NCI-H2029 (cell line): ENCODE data around the gene EME1.

Experiments used
- DNase-seq: peaks from one replicate; lab custom pipeline; 2025; lab: John Stamatoyannopoulos, UW

Gene EME1

GRCh38 chr17:50347894-50348291, 25.1 kb upstream of the EME1 start:
- DNase-seq, result no peak

DNA sequence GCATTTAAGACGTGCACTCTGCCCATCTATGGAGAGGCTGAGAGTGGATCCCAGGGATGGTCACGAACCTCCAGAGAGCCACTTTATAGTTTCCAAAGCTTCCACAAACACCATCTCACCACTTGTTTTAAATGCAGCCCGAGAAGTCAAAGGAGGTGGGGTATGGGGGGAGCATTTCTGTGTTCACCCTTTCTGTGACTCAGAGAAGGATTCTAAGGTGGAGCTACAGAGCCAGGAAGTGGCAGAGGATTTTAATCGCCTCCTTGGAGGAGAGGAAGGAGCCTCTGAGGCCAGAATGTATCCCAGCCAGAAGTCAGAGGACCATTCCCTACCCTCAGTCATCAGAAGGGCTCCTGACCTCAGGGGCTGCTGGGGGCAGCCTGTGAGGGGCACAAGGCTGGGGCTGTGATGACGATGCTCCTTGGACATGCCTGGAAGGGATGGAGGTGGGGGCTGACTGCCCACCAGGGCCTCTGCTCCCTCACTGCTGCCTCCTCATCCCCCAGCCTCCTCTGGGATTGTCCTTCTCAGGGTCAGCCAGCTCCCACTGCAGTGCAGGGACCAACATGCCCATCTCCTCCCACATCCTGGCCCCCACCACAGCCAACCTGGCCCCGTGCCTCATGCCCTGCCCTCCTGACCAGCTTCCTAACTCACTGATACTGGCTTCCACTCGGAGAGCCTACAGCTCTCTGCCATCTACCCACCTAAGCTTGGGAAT, 24.3 kb upstream of the EME1 start:
- DNase-seq, result no peak

GRCh38 chr17:50349243-50349600, 23.8 kb upstream of the EME1 start:
- no peak for DNase-seq

- DNase-seq, result no peak
Observed at GRCh38 chr17:50350733-50351132, 22.3 kb upstream of the EME1 start.

- no peak for DNase-seq
Observed at GRCh38 chr17:50352072-50352692, 20.8 kb upstream of the EME1 start.

DNA sequence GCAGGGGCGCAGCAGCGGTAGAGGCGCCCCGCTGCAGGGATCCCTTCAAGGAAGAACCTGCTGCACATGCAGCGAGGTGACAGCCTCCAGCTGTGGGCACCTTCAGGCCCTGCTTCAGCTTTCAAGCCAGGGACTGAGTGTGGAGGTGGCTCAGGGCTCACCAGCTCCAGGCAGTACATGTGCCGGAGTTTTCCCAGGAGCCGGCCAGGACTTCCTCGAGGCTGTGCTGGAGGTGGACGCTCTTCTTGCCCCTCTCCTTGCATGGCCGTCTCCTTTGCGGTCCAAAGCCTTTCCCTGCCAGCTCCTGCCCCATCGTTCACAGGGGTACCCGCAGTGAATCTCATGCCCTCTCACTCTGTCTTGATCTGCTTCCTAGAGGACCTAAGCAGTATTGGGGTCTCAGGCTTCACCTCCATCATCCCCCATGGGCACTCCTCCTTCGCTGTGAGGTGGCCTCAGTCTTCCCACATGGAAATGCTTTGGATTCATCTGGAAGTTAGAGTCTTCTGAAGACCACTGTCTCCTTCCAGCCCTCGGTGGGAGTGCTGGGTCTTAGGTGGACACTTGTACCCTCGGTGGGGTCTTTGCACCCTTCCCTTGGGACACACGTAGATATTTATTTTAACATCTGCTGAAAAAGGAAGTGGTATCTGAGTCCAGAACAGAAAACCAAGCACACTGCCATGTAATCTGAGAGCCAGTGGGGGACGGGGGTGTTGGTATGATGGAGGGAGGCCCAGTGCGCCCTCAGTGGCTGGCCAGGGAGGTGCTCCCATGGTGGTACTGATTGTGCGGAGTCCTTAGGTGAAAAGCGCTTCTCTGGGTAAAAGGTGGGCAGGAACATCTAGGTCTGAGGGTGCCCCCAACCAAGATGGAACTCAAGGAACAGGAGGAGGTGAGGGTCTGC, 20.1 kb upstream of the EME1 start:
- no peak for DNase-seq

DNA sequence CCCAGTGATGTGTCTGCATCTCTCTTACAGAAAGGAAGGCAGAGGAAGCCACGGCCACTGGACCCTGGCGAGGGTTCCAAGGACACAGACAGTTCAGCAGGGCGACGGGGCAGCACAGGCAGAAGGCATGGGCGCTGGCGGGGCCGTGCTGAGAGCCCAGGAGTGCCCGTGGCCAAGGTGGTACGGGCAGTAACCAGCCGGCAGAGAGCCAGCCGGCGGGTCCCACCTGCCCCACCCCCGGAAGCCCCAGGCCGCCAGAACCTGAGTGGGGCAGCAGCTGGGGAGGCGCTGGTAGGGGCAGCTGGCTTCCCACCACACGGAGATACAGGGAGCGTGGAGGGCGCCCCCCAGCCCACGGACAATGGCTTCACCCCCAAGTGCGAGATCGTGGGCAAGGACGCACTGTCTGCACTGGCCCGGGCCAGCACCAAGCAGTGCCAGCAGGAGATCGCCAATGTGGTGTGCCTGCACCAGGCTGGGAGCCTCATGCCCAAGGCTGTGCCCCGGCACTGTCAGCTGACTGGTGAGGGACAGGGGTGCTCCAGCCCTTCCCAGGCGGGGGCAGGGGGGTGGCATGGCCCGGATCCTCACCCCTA, 19.3 kb upstream of the EME1 start:
- no peak for DNase-seq

- no peak for DNase-seq
Observed at GRCh38 chr17:50354198-50354597, 18.8 kb upstream of the EME1 start.

DNA sequence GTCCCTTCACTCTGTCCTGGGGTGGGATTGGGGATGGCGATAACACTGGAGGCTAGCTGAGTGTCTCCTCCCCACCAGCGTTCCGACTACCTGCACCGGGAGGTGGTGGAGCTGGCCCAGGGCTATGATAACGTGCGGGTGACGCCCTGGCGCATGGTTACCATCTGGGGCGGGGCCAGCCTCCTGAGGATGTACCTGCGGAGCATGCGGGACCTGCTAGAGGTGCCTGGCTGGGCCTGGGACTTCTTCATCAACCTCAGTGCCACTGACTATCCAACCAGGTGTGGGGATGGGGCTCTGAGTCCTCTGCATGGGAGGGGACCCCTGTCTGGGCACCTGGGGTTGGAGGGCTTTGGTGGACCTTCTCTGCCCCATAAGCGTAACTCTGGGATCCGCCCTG, 18.3 kb upstream of the EME1 start:
- DNase-seq, result no peak

- DNase-seq, result no peak
Observed at GRCh38 chr17:50355336-50355700, 17.7 kb upstream of the EME1 start.

GRCh38 chr17:50355701-50356341, 17.2 kb upstream of the EME1 start:
- no peak for DNase-seq

- no peak for DNase-seq
Observed at GRCh38 chr17:50356418-50356817, 16.6 kb upstream of the EME1 start.

DNA sequence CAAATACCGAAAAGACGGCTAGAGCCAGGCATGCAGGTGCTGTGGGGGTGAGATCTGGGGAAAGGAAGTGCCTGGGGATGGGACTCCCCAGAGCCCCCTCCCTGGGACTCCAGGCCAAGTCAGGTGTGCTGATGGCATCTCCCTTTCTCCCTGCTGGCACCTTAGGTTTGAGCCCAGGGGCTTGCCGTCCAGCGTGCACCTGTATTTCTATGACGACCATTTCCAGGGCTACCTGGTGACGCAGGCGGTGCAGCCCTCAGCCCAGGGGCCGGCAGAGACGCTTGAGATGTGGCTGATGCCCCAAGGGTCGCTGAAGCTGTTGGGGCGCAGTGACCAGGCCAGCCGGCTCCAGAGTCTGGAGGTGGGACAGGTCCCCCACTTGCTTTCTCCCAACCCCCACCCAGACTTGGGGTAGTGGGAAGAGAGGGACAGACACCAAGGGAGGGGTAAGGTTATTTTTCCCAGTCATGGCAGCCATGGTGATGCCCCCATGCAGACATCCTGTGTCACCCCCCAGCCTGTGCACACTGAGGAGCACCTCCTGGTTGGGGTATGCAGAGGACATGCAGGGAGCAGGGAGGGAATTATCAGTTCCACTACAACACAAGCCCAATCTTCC, 16.0 kb upstream of the EME1 start:
- DNase-seq, result no peak

- DNase-seq, result no peak
Observed at GRCh38 chr17:50358177-50358576, 14.9 kb upstream of the EME1 start.

GRCh38 chr17:50359005-50359699, 13.9 kb upstream of the EME1 start:
- no peak for DNase-seq

DNA sequence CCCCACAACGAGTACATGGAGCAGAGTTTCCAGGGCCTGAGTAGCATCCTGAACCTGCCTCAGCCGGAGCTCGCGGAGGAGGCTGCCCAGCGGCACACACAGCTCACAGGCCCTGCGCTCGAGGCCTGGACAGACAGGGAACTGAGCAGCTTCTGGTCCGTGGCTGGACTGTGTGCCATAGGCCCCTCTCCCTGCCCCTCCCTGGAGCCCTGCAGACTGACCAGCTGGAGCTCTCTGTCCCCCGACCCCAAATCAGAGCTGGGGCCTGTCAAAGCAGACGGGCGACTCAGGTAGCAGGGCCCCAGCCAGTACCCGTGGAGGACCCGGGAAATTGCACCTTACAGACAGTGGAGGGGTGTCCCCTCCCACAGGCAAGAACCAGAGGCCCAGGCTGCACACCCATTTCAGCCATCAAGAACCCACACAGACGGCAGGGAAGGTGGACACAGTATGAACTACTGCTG, 13.0 kb upstream of the EME1 start:
- no peak for DNase-seq

DNA sequence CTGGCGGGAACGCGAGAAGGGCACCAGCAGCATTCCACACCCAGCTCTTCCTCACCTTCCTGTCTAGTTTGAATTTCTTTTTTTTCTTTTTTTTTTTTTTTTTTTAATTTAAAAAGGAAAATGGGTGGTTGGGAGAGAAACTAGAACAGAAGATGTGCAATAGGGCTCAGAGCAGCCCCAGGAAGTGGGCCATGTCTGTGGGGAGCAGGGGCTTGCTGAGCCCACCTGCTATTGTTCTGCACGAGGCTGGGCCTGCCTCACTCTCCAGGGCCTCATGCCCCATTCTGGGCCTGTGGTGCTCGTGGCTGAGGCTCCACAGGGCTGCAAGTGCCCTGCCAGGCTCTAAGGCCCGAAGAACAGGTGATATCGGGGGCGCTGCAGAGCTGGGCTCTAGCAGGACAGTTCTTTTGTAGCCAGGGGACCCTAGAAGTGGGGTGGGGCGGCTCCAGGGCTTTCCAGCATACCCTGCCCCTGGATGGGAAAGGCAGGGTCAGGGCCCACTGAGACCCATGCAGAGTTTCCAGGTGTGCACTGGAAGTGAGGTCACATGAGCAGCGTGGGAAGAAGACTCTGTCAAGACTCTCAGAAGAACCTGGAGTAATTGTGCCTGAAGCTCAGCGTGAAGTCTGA, 12.4 kb upstream of the EME1 start:
- DNase-seq, result no peak

- DNase-seq, result no peak
Observed at GRCh38 chr17:50361561-50362480, 11.2 kb upstream of the EME1 start.

GRCh38 chr17:50362661-50363060, 10.4 kb upstream of the EME1 start:
- no peak for DNase-seq
